GM13977 (cell line): ENCODE measurements around the gene RAB26.

ENCODE experiments used
- DNase-seq: peaks from one replicate; pipeline ENCODE4 v3.0.0; 2012; ENCODE audit warnings: low spot score
- CTCF ChIP-seq: IDR thresholded peaks from 2 replicates; pipeline ENCODE4 v1.5.1; 2012; ENCODE audit warnings: mild to moderate bottlenecking, control low read depth; ENCODE audit not compliant: insufficient read depth; ENCODE audit errors: extremely low read depth, missing control alignments
- in situ Hi-C: fragments of 300-500 bp; cut with MboI; formaldehyde crosslinking; loops from one replicate; pipeline ENCODE4 v1.12.0; 2022; ENCODE audit warnings: low sequenced_read_pairs, low pct_unique_long_range_greater_than_20kb, mixed read lengths, inconsistent platforms; ENCODE audit not compliant: unreplicated experiment

The RAB26 gene

GRCh38 chr16:2179107-2179501 is 30.7 kb downstream of the RAB26 start:
- TF ChIP-seq CTCF: no peak
- DNase-seq: no peak
- in situ Hi-C loops: no loop called here

- no peak for TF ChIP-seq CTCF
- in situ Hi-C loops: no loop called here
These were observed 31.2 kb downstream of the RAB26 start for GRCh38 chr16:2179576-2179975.

DNA sequence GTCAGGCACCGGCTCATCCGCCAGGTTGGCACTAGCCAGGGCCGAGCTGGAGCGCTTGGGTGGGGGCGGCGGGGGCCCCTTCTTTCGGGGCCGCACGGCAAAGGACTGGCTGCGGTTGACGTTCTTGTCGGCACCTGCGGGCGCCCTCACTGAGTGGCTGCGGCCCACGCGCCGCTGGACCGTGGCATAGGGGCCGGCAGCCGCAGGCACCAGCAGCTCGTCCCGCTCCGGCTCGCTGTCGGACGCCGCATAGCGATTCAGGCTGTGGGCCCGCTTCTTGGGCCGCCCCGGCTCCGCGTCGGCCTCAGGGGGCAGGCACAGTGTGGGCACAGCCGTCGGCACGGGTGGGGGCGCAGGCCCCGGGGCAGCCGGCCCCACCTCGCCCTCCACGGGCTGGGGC is 32.0 kb downstream of the RAB26 start:
- TF ChIP-seq CTCF: no peak
- in situ Hi-C loops: no loop called here
- DNase-seq: no peak

More at GRCh38 chr16:2179576-2179975, 31.2 kb downstream of the RAB26 start:
- no peak for DNase-seq

- DNase-seq: no peak
- in situ Hi-C loops: no loop called here
- no peak for TF ChIP-seq CTCF
These were observed 32.8 kb downstream of the RAB26 start for GRCh38 chr16:2180962-2181923.

DNA sequence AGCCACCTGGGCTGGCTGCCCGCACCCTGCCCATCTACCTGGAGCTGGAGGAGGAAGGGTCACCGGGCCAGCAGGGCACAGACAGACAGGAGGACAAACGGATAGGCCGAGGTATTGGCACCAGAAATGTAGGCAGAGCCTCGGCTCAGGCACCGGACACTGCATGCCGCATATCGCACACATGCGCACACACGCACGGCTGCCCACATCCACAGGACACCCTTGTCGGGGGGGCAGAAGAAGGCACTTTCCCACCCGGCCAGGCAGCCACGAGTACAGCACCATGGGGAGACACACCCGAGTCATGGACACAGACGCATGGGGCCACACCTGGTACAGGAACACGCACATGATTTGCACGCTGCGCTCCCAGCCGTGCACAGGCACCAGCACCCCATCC is 33.5 kb downstream of the RAB26 start:
- no peak for DNase-seq
- in situ Hi-C loops: no loop called here
- TF ChIP-seq CTCF: no peak

DNA sequence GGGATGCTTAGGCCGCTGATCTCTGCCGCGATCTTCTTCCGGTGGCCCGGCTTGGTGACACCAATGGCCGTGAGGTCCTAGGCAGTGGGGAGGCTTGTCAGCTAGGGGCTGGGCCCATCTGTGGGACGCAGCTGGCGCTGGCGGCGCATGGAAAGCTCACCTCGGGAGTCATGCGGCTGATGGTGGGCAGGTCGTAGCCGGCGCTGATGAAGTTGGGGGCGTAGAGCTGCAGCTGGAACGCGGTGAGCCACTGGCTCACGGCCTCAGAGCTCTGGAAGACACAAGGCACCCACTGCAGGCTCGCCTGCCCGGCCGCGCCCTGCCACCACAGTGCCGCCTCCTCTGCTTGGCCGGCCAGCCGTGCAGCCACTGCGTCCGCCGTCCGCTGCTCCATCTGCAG is 35.2 kb downstream of the RAB26 start:
- TF ChIP-seq CTCF: no peak
- no peak for DNase-seq
- in situ Hi-C loops: no loop called here
